ENCODE results near the gene OR9Q1. TPM values are rescaled to one million over a fixed set of nuclear protein-coding genes. Genes with fewer than 3 reads are reported as not detected.

The OR9Q1 gene
- polyA plus RNA-seq, 1 donor from 2014 or later: not detected

- no peak overlapping the region for H3K4me3 Mint-ChIP-seq
- no peaks in the 10 kb centered on the region for H3K4me1 Mint-ChIP-seq
- no peak overlapping the region for H3K27ac Mint-ChIP-seq
- peaks cover 0 to 2% (median 0%) of the 10 kb centered on the region in 3 donors for H3K9me3 Mint-ChIP-seq
- peaks cover 1% of the 10 kb centered on the region for H3K36me3 Mint-ChIP-seq
- H3K27me3 Mint-ChIP-seq: peaks cover 14% of the 10 kb centered on the region
These were observed 19.0 kb upstream of the OR9Q1 start for GRCh38 chr11:58004664-58005063.

- peaks cover 0 to 2% (median 0%) of the 10 kb centered on the region in 3 donors for H3K9me3 Mint-ChIP-seq
- no peaks in the 10 kb centered on the region for H3K4me1 Mint-ChIP-seq
- H3K27ac Mint-ChIP-seq: no peak overlapping the region
- no peak overlapping the region for H3K4me3 Mint-ChIP-seq
- peaks cover 12% of the 10 kb centered on the region for H3K27me3 Mint-ChIP-seq
- peaks cover 1% of the 10 kb centered on the region for H3K36me3 Mint-ChIP-seq
These were observed 16.7 kb upstream of the OR9Q1 start for GRCh38 chr11:58006940-58007339.

- Mint-ChIP-seq H3K4me3 (no peak overlapping the region), H3K36me3 (no peaks in the 10 kb centered on the region), H3K27ac (no peak overlapping the region), H3K9me3 (peaks cover 0 to 7% (median 7%) of the 10 kb centered on the region in 3 donors), H3K4me1 (no peaks in the 10 kb centered on the region), H3K27me3 (no peaks in the 10 kb centered on the region)
These were observed 11.9 kb upstream of the OR9Q1 start for GRCh38 chr11:58011771-58012170.

GRCh38 chr11:58024601-58025091 lies 965 bp downstream of the OR9Q1 start:
- Mint-ChIP-seq H3K9me3 (no peaks in the 10 kb centered on the region), H3K4me1 (no peaks in the 10 kb centered on the region), H3K4me3 (no peak overlapping the region), H3K27me3 (peaks cover 3% of the 10 kb centered on the region), H3K36me3 (no peaks in the 10 kb centered on the region), H3K27ac (no peak overlapping the region)

GRCh38 chr11:58027341-58027740 lies 3.7 kb downstream of the OR9Q1 start:
- no peak overlapping the region for H3K27ac Mint-ChIP-seq
- peaks cover 5% of the 10 kb centered on the region for H3K27me3 Mint-ChIP-seq
- peaks cover 0 to 3% (median 2%) of the 10 kb centered on the region in 3 donors for H3K9me3 Mint-ChIP-seq
- no peak overlapping the region for H3K4me3 Mint-ChIP-seq
- no peaks in the 10 kb centered on the region for H3K36me3 Mint-ChIP-seq
- H3K4me1 Mint-ChIP-seq: no peaks in the 10 kb centered on the region

GRCh38 chr11:58028687-58029411 lies 5.2 kb downstream of the OR9Q1 start:
- H3K4me3 Mint-ChIP-seq: no peak overlapping the region
- peaks cover 4 to 8% (median 6%) of the 10 kb centered on the region in 3 donors for H3K9me3 Mint-ChIP-seq
- no peaks in the 10 kb centered on the region for H3K4me1 Mint-ChIP-seq
- peaks cover 5% of the 10 kb centered on the region for H3K27me3 Mint-ChIP-seq
- H3K36me3 Mint-ChIP-seq: no peaks in the 10 kb centered on the region
- H3K27ac Mint-ChIP-seq: no peak overlapping the region

- Mint-ChIP-seq H3K27me3 (peaks cover 3% of the 10 kb centered on the region), H3K9me3 (peaks cover 4 to 10% (median 10%) of the 10 kb centered on the region in 3 donors), H3K27ac (no peak within 1 kb of the TSS), H3K4me3 (no peak within 1 kb of the TSS), H3K4me1 (no peaks in the 10 kb centered on the region), H3K36me3 (no peaks in the 10 kb centered on the region)
These were observed 7.0 kb downstream of the OR9Q1 start, which contains the start of gene OR6Q1 for GRCh38 chr11:58030653-58031052. Gene OR6Q1 (plus strand): TSS chr11:58030953. CDS start chr11:58030953, 0 bp downstream.

- peaks cover 11 to 21% (median 12%) of the 10 kb centered on the region in 3 donors for H3K9me3 Mint-ChIP-seq
- H3K36me3 Mint-ChIP-seq: peaks cover 2% of the 10 kb centered on the region
- no peak overlapping the region for H3K4me3 Mint-ChIP-seq
- no peak overlapping the region for H3K27ac Mint-ChIP-seq
- H3K27me3 Mint-ChIP-seq: peaks cover 1% of the 10 kb centered on the region
- no peaks in the 10 kb centered on the region for H3K4me1 Mint-ChIP-seq
These were observed 10.8 kb downstream of the OR9Q1 start for GRCh38 chr11:58034471-58034870.

- H3K27ac Mint-ChIP-seq: no peak overlapping the region
- H3K27me3 Mint-ChIP-seq: peaks cover 6% of the 10 kb centered on the region
- H3K4me1 Mint-ChIP-seq: no peaks in the 10 kb centered on the region
- peaks cover 2% of the 10 kb centered on the region for H3K36me3 Mint-ChIP-seq
- H3K4me3 Mint-ChIP-seq: no peak overlapping the region
- peaks cover 6 to 18% (median 7%) of the 10 kb centered on the region in 3 donors for H3K9me3 Mint-ChIP-seq
These were observed 15.9 kb downstream of the OR9Q1 start for GRCh38 chr11:58039589-58039988.

GRCh38 chr11:58043379-58043778 lies 19.7 kb downstream of the OR9Q1 start:
- Mint-ChIP-seq H3K4me1 (no peaks in the 10 kb centered on the region), H3K27me3 (peaks cover 6% of the 10 kb centered on the region), H3K27ac (no peak overlapping the region), H3K9me3 (peaks cover 0 to 4% (median 3%) of the 10 kb centered on the region in 3 donors), H3K4me3 (no peak overlapping the region), H3K36me3 (no peaks in the 10 kb centered on the region)

- H3K27ac Mint-ChIP-seq: no peak overlapping the region
- H3K4me1 Mint-ChIP-seq: no peaks in the 10 kb centered on the region
- H3K36me3 Mint-ChIP-seq: no peaks in the 10 kb centered on the region
- peaks cover 4% of the 10 kb centered on the region for H3K27me3 Mint-ChIP-seq
- H3K9me3 Mint-ChIP-seq: peaks cover 0 to 4% (median 3%) of the 10 kb centered on the region in 3 donors
- no peak overlapping the region for H3K4me3 Mint-ChIP-seq
These were observed 22.6 kb downstream of the OR9Q1 start for GRCh38 chr11:58046231-58046630.

GRCh38 chr11:58047818-58048217 lies 24.1 kb downstream of the OR9Q1 start:
- no peaks in the 10 kb centered on the region for H3K36me3 Mint-ChIP-seq

GRCh38 chr11:58055806-58056401 lies 32.2 kb downstream of the OR9Q1 start:
- Mint-ChIP-seq H3K9me3 (peaks cover 0 to 2% (median 0%) of the 10 kb centered on the region in 3 donors), H3K4me3 (no peak overlapping the region), H3K27ac (no peak overlapping the region), H3K4me1 (no peaks in the 10 kb centered on the region), H3K36me3 (no peaks in the 10 kb centered on the region), H3K27me3 (no peaks in the 10 kb centered on the region)

More at GRCh38 chr11:58047818-58048217, 24.1 kb downstream of the OR9Q1 start:
- Mint-ChIP-seq H3K27ac (no peak overlapping the region), H3K27me3 (peaks cover 2% of the 10 kb centered on the region), H3K4me1 (no peaks in the 10 kb centered on the region), H3K9me3 (peaks cover 0 to 3% (median 2%) of the 10 kb centered on the region in 3 donors), H3K4me3 (no peak overlapping the region)

- Mint-ChIP-seq H3K4me3 (no peak overlapping the region), H3K36me3 (no peaks in the 10 kb centered on the region), H3K9me3 (peaks cover 0 to 2% (median 0%) of the 10 kb centered on the region in 3 donors), H3K4me1 (no peaks in the 10 kb centered on the region), H3K27ac (no peak overlapping the region), H3K27me3 (no peaks in the 10 kb centered on the region)
These were observed 33.8 kb downstream of the OR9Q1 start for GRCh38 chr11:58057481-58057880.

GRCh38 chr11:58058276-58059006 lies 34.8 kb downstream of the OR9Q1 start:
- H3K9me3 Mint-ChIP-seq: peaks cover 0 to 2% (median 0%) of the 10 kb centered on the region in 3 donors
- no peaks in the 10 kb centered on the region for H3K36me3 Mint-ChIP-seq
- no peaks in the 10 kb centered on the region for H3K27me3 Mint-ChIP-seq
- no peak overlapping the region for H3K4me3 Mint-ChIP-seq
- no peak overlapping the region for H3K27ac Mint-ChIP-seq
- H3K4me1 Mint-ChIP-seq: no peaks in the 10 kb centered on the region

Data from IgD-negative memory B cell (primary cell).